Measurements from ENCODE around the gene PDGFD.

GRCh38 chr11:103929170-103929903 is 234.6 kb downstream of the PDGFD start:
- TF ChIP-seq POLR2A (IDR thresholded peaks at IDR 0.05; ENCODE audit: low read depth, low read length) (no peak), POLR2AphosphoS5 (IDR thresholded peaks at IDR 0.05; ENCODE audit: low read depth, low read length) (no peak), TAF1 (IDR thresholded peaks at IDR 0.05; ENCODE audit: borderline replicate concordance, low read depth, low read length) (no peak)

Measured in GM12892 (cell line).